Measurements from ENCODE around the gene ELK3.

DNA sequence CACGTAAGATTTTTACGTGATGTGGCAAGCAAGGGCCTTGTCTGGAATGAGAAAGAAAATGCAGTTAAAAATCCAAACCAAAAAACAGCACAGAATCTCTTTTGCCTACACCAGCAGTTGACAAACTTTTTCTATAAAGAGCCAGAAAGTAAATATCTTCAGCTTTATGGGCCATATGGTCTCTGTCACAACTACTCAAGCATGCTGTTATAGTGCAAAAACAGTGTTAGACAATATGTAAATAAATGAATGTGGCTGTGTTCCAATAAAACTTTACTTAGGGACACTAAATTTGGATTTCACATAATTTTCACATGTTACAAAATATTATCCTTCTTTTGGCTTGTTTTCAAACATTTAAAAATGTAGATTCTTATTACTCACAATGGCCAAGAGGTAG is 6.2 kb upstream of the ELK3 start:
- TF ChIP-seq, protein P1, sequence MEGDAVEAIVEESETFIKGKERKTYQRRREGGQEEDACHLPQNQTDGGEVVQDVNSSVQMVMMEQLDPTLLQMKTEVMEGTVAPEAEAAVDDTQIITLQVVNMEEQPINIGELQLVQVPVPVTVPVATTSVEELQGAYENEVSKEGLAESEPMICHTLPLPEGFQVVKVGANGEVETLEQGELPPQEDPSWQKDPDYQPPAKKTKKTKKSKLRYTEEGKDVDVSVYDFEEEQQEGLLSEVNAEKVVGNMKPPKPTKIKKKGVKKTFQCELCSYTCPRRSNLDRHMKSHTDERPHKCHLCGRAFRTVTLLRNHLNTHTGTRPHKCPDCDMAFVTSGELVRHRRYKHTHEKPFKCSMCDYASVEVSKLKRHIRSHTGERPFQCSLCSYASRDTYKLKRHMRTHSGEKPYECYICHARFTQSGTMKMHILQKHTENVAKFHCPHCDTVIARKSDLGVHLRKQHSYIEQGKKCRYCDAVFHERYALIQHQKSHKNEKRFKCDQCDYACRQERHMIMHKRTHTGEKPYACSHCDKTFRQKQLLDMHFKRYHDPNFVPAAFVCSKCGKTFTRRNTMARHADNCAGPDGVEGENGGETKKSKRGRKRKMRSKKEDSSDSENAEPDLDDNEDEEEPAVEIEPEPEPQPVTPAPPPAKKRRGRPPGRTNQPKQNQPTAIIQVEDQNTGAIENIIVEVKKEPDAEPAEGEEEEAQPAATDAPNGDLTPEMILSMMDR (IDR thresholded peaks at IDR 0.05), result no peak
- TF ChIP-seq POLR2A (IDR thresholded peaks at IDR 0.05) (no peak), POLR2AphosphoS5 (IDR thresholded peaks at IDR 0.05) (no peak)
